HG03521 (cell line): Measurements from ENCODE around the gene RNF4.
"Not testable (repeated sequence)": the region's sequence is repeated elsewhere in the genome, so short reads cannot be mapped to it uniquely, and the experiment has no call there.

Experiments
- ATAC-seq: cut with Tn5 transposase; IDR thresholded peaks from one replicate; pipeline ENCODE4 v1.9.1; 2021; ENCODE audit warnings: mild to moderate bottlenecking, moderate library complexity; ENCODE audit not compliant: unreplicated experiment

Gene RNF4

GRCh38 chr4:2468456-2469191 is at the start of gene RNF4:
Gene RNF4 (plus strand): TSS chr4:2469106. CDS start chr4:2490494, 21,388 bp downstream.
- ATAC-seq: peak; percentile 77

GRCh38 chr4:2419814-2420213 is 49.1 kb upstream of the RNF4 start:
- no peak for ATAC-seq

- no peak for ATAC-seq
These were observed 47.0 kb upstream of the RNF4 start for GRCh38 chr4:2421928-2422327.

- ATAC-seq: no peak
These were observed 45.8 kb upstream of the RNF4 start for GRCh38 chr4:2423066-2423465.

DNA sequence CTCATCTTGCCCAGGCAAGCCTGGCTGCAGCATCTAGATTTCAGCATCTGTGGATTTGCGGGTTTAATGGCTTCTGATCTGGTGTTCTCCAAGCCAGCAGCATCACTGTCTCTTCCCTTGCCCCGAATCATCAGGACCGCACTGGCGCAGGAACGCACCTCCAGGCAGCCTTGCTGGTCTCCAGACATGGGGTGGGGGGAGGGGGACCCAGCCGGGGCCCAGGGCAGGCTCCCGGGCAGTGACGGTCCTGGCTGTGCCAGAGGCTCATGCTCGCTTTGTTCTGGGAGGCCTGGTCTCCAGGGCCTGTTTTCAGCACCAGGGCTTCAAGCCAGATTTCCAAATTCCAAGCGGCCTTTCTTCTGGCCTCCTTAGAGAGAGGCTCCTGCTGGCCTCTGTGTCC is 45.2 kb upstream of the RNF4 start:
- no peak for ATAC-seq

DNA sequence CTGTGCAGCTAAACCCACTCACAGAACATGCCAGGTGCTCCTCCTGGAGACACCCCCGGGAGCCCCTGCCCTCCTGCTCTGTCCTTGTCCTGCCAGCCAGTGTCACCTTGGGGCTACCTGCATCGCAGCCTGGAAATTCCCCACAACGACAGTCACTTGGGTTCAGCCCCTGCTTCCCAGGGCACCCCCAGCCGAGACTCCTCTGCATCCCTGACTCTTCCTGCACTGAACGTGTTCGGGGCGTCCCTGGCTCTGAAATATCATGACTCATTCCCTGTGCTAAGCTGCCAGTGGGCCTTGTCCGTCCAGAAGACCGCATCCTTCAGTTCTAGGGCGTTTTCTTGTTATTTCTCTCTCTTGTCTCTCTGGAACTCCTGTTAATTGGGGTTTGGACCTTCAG is 44.3 kb upstream of the RNF4 start:
- ATAC-seq: no peak

DNA sequence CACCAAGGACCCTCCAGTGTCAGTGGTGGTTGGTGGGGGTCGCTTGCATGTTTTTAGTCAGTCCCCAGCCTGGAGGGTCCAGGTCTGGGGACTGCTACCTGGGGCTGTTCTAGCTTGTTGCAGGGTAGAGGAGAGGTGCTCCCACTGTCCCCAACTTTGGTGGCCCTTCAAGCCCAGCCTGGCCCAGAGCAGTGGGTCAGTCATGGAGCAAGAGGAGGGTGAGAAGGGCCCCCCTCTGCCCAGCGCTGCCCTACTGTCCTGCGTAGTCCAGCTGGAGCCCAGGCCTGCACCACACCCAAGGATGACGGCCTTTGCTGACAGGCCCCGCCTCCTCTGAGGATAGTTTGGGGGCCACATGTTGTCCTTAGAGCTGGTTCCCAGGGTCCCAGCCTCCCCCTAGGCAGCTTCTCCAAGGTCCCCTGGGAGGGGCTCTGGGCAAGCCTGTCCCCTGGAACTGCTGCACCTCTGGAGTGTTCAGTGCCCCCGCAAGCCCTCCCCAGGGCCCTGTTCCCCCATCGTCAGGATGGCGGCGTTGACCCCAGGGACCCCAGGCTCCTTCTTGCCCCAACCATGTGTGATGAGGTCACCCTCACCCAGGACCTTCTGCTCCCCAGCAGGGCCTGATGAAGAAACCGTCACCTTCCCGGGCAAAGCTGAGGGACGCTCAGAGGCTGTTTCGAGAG is 43.4 kb upstream of the RNF4 start:
- no peak for ATAC-seq

- no peak for ATAC-seq
These were observed 42.9 kb upstream of the RNF4 start for GRCh38 chr4:2426069-2426397.

GRCh38 chr4:2426711-2427275 is 42.1 kb upstream of the RNF4 start:
- ATAC-seq: no peak

DNA sequence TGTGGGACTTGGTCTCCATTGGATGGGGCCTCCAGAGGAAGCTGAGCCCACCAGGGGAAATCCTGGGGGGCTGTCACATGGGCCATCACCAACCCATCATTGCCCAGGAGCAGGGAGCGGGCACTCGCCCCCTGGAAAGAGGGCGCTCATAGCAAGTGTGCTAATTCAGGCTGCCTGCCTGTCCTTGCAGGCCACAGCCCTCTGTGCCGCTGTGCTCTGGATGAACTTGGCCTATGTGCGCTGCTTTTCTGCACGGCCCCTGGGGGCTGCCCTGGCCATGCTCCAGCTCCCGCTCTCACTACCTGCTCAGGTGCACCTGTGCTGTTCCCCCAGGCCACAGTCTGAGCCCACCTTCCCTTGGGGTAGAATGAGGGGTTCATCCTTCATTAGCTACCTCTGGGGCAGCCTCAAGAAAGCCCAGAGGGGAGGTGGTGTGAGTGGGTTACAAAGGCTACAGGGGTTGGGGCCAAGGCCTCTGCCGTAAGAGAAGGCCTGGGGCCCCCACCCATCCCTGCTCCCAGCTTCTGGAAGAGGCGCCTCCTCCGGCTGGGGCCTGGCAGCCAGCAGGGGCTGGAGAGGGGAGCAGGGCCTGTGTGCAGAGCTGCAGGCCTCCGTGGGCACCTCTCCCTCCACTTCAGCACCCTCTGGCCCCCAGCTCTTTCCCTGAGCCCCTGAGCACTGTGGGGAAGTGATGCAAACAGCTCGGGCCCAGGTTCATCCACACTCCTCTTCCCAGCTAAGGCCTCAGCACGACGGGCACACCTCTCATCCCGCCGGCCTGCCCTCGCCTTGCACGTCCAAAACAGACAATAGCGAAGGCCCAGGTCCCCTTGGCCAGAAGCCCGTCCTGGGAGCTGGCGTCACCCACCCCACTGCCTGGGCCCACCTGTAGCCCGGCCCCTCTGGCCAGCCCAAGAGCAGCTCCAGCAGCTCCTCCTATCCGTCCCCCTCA is 41.2 kb upstream of the RNF4 start:
- ATAC-seq: no peak

DNA sequence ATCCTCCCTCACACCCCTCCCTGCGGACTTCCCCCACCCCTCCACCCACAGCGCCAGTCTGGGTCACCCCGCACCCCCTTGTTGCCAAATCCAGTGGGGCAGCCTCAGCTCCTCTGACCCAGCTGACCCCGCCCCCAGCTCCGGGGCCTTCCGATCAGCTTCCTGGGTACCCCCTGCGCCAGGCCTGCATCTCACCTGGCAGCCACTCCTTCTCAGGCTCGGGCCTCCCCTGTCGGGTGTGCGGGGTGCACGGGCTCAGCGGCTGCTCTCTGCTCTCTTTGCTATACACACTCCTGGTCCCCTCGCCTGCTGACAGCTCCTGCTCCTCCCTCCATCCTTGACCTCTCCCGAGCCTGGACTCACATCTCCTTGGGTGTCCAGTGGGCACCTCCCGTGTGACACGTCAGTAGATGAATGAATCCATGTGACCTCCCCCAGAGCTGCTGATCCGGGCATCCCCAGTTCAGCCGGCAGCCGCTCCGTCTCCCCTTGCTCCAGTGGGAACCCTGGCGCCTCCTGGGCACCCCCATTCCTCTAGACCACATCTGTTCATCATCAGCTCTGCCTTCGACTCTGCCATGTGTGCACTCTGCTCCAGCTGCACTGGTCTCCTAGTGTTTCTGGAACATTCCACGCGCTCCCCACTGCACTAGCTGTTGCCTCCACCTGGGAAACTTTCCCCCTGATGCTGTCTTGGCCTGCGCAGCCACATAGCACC is 40.3 kb upstream of the RNF4 start:
- ATAC-seq: no peak

- not testable (repeated sequence) for ATAC-seq
These were observed 38.8 kb upstream of the RNF4 start for GRCh38 chr4:2429945-2430757.

DNA sequence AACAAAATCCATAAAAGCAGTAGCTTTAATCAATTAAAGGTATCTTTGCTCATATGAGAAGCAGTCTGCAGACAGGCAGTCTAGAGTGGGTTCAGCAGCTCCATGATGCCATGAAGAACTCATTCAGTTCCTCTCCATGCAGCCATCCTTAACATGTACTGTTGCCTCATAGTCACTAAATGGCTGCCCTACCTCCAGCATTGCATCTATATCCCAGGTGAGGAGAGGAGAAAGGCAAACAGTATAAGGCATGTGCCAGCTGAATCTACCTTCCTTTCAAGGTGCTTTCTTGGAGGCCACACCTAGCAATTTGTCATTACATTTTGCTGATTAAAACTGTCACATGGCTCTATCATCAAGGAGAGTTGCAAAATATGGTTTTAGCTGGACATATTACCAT is 36.9 kb upstream of the RNF4 start:
- no peak for ATAC-seq

DNA sequence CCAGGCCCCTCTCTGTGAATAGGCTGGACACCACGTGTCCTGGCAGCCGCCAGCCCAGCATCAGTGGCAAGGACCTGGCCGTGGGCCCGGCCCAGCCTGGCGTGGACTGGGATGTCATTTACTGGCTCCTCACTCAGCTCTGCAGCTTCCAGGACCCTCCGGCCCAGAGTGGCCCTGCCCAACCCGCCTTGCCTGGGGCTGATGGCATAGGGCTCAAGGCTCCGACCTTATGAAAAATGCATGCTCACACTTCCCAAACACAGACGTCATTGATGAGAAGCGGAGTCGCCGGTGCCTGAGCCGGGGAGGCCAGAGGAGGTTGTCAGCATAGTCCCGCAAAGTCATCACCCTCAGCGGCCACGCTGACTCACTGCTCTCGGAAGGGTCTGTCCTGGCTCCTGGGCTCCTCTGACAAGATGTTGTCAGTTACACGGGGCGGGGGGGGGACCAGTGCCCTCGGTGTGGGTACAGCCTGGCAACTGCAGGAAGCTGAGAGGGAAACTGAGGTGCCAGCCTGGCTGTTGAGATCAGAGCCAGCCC is 35.8 kb upstream of the RNF4 start:
- ATAC-seq: no peak

DNA sequence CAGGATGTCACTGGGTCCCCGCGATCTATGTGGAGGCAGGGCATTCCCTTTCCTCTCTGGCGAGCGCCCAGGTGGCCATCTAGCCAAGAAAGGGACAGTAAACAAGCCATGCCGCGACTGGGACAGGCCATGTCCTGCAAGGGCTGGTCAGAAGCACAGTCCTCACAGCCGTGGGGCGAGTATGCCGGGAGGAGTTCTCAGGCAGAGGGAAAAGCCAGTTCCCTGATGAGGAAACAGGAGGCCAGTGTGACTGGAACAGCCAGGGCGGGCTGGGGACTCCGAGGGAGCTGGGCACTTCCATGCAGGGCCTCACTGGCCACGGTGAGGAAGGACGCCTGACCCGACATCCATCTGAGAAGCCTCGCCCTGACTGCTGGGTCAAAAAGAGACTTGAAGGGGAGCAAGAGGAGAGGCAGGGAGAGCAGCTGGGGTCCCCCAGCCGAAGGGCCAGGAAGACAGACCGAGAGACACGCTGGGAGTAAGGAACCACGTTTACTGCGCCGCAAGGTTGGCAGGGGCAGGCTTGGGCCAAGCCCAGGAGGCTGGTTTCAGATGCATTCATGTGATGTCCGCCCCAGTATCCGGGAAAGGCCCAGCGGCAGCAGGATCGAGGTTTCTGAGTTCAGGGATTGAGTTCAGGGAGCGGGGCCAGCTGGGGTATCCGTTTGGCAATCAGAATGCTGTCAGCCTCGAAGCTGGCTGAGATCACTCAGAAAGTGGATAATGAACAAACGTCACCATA is 35.1 kb upstream of the RNF4 start:
- no peak for ATAC-seq

GRCh38 chr4:2434420-2434819 is 34.5 kb upstream of the RNF4 start:
- no peak for ATAC-seq

- no peak for ATAC-seq
These were observed 32.6 kb upstream of the RNF4 start for GRCh38 chr4:2436301-2436700.

DNA sequence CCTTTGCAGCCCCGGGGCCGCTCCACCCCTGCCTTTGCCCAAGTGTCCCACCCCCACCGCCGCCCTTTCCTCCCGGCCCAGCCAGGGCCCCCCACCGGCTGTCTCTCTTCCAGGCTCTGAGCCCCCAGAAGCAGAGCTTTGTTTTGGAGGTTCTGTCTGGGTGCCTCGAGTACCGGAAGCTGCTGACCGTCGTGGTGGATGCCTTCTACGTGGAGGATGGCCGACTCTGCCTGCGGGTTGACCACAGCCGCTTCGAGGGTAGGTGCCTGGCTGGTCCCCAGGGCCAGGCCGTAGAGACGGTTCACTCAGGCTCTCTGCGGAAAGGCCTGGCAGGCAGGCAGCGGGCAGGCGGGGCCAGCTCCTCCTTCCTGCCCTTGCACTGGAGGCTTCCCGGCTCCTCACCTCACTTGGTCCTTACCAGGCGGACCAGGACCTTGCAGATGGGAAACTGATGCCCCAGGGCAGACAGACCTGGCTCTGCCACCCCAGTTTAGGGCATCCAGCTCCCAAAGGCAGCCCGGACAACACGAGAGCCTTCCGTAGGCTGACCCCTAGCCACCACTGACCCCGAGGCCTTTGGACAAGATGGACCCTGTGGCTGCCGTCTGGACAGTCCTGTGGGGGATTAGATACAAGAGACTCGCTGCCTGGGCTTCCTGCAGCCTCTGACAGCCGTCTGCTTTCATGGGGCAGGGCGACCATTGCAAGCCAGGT is 32.0 kb upstream of the RNF4 start:
- no peak for ATAC-seq
